Measurements from ENCODE around the gene PIN1. TPM values are rescaled to one million over a fixed set of nuclear protein-coding genes. Genes with fewer than 3 reads are reported as not detected.

PIN1 gene
- total RNA-seq, 2 donors from 2014 or later, result 71.4 to 78.0 TPM

DNA sequence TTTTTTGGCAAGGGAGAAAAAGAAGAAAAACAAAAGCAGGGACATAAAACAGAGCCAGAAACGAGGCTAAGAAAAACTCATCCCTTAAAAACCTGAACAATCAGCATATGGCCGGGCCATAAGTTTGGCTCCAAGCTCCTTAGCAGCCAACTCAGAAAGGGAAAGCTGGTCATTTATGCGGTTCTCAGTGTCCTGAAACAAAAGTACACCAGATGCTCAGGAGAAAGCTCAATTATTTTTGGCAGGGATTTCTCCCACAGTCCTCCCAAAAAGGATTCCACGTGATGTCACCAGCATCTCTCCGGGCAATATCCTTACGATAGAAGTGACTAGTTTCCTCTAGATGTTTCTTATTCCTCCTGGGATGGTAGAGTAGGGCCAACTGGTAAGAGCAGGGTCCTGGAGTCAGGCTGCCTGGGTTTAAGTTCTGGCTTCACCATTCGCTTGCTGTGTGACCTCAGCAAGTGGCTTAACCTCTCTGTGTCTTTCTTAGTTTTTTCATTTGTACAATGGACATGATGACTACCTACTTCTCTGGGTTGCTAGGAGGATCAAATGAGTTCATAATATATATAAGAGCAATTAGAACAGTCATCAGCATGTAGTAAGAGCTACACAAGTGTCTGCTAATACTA, 34.0 kb downstream of the PIN1 start:
- no peak for DNase-seq
- Mint-ChIP-seq H3K27ac (no peak overlapping the region), H3K4me1 (ENCODE audit: low read depth) (peaks cover 24% of the 10 kb centered on the region), H3K4me3 (no peak overlapping the region), H3K9me3 (no peaks in the 10 kb centered on the region), H3K27me3 (ENCODE audit: low read depth) (no peaks in the 10 kb centered on the region), H3K36me3 (ENCODE audit: insufficient read depth in 2 of 2) (no peaks in the 10 kb centered on the region)
- no peak for ATAC-seq (replicated peaks in 1 of 2)

DNA sequence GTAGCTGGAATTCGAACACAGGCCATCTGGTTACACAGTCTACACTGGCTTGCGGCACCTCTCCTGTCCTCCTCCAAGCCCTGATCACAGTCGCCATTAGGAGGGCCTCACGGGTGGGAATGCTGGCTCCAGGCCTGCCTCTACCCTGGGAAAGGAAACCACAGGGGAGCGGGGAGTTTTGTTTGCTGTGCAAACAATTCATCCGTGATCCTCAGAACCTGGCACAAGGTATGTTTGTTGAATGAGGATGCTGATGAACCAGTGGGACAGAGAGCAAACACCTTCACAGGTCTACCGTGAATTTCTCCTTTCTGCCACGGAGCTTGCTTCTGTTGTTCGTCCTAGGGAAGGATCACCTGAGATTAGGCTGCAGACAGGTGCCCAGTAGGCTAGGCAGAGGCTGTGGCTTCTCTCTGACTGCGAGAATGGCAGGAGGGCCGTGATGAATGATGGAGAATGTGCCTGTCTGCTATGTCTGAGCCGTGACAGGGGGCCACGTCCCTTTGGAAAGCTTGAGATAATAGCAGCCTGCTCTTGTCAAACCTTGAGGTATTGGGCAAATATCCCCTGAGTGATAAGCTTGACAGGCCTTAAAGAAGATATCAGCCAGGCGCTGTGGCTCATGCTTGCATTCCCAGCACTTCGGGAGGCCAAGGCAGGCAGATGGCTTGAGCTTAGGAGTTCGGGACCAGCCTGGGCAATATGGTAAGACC, 36.7 kb downstream of the PIN1 start:
- DNase-seq, result no peak
- H3K36me3 Mint-ChIP-seq (ENCODE audit: insufficient read depth in 2 of 2), result no peaks in the 10 kb centered on the region
- H3K4me1 Mint-ChIP-seq (ENCODE audit: low read depth), result peaks cover under 1% of the 10 kb centered on the region
- no peak overlapping the region for H3K27ac Mint-ChIP-seq
- ATAC-seq (replicated peaks in 1 of 2), result no peak
- H3K27me3 Mint-ChIP-seq (ENCODE audit: low read depth), result no peaks in the 10 kb centered on the region
- H3K4me3 Mint-ChIP-seq, result no peak overlapping the region
- H3K9me3 Mint-ChIP-seq, result no peaks in the 10 kb centered on the region

DNA sequence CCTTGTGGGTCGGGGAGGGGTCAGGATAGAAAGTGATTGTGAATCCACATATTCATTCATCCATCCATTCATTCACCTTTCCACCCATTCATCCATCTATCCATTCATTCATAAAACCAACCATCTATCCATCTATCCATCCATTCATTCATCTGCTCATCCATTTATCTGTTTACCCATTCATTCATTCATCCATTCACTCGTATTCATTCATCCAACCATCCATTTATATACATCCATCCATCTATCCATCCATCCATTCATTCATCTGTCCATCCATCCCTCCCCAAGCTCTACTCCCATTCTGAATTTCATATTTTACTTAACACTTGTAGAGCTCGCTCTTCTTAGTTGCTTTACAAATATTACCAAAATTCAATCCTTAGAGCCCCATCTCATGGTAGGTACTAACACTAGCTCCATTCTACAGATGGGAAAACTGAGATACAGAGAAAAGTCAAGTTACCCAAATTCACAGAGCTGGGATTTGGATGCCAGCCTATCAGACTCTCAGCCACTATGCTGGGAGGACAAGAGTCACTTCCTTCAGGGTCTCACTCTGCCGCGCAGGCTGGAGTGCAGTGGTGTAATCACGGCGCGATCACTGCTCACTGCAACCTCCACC, 37.6 kb downstream of the PIN1 start:
- Mint-ChIP-seq H3K27ac (no peak overlapping the region), H3K4me3 (no peak overlapping the region), H3K27me3 (ENCODE audit: low read depth) (no peaks in the 10 kb centered on the region), H3K36me3 (ENCODE audit: insufficient read depth in 2 of 2) (no peaks in the 10 kb centered on the region), H3K9me3 (no peaks in the 10 kb centered on the region), H3K4me1 (ENCODE audit: low read depth) (no peaks in the 10 kb centered on the region)
- no peak for DNase-seq
- ATAC-seq (replicated peaks in 1 of 2), result no peak

DNA sequence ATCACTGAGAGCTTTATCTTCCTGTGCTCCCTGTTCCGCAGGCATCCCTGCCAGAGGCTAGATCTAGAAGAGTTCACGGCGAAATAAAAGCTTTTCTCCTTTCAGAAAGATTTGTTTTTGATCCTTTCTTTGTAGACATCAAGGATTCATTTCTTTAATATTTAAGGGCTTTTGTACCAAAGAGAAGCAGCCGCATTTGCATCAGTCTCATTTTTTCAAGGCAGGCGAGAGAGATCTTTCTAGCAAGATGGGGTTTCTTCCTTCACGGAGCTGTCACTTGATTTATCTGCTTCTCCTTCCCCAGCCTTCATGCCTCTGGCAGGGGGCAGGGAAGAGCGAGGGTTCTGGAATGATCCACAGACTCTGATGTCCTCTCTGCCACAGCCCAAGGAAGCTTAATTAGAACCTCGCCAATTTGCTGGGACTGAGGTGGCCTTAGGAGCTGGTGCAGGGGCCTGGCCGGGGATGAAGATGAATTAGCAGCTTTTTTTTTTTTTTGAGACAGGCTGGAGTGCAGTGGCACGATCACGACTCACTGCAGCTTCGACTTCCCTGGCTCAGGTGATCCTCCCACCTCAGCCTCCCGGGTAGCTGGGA, 40.0 kb downstream of the PIN1 start:
- no peak overlapping the region for H3K27ac Mint-ChIP-seq
- no peaks in the 10 kb centered on the region for H3K27me3 Mint-ChIP-seq (ENCODE audit: low read depth)
- H3K4me3 Mint-ChIP-seq, result no peak overlapping the region
- ATAC-seq (replicated peaks in 1 of 2), result no peak
- no peaks in the 10 kb centered on the region for H3K4me1 Mint-ChIP-seq (ENCODE audit: low read depth)
- no peaks in the 10 kb centered on the region for H3K36me3 Mint-ChIP-seq (ENCODE audit: insufficient read depth in 2 of 2)
- H3K9me3 Mint-ChIP-seq, result no peaks in the 10 kb centered on the region
- DNase-seq, result no peak

DNA sequence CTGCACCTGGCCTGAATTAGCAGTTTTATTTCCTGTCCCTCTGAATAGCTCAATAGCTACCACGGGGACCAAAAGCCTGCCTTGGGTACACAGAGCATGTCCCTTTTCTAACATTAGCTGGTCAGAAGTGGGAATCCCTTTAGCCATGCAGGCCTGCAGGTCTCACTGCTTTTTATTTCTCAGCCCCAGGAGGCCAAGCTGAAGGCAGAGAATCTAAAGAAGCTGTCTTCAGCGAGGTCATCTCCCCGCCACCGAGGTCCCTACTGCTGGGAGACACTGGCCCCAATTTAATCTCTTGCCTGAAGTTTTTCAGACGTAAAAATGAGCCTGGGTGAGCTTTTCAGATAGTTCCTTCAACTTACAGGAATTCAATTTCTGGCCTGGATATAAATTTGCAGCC, 40.7 kb downstream of the PIN1 start:
- H3K4me1 Mint-ChIP-seq (ENCODE audit: low read depth), result no peaks in the 10 kb centered on the region
- H3K4me3 Mint-ChIP-seq, result no peak overlapping the region
- ATAC-seq (replicated peaks in 1 of 2), result no peak
- no peaks in the 10 kb centered on the region for H3K9me3 Mint-ChIP-seq
- H3K27ac Mint-ChIP-seq, result no peak overlapping the region
- no peak for DNase-seq
- H3K27me3 Mint-ChIP-seq (ENCODE audit: low read depth), result no peaks in the 10 kb centered on the region
- H3K36me3 Mint-ChIP-seq (ENCODE audit: insufficient read depth in 2 of 2), result no peaks in the 10 kb centered on the region

DNA sequence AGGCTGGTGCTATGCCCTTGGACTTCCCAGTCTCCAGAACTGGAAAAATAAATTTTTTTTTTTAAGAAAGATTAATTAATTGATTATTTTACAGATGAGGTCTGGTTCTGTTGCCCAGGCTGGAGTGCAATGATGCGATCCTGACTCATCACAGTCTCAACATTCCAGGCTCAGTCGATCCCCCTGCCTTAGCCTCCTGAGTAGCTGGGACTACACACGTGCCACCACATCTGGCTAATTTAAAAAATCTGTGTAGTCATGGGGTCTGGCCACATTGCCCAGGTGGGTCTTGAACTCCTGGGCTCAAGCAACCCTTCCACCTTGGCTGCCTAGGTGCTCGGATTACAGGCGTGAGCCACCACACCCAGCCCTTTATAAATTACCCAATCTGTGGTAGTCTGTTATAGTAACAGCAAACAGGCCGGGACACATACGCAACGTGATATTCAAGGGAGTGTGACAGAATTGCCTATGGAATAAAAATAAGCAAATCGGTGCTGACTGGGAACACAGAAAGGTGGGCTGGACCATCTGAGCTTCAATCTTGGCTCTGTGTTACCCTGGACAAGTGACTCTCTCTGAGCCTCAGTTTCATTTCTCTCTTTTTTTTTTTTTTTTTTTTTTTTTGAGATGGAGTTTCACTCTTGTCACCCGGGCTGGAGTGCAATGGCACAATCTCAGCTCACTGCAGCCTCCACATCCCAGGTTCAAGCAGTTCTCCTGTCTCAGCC, 42.8 kb downstream of the PIN1 start:
- Mint-ChIP-seq H3K4me3 (no peak overlapping the region), H3K36me3 (ENCODE audit: insufficient read depth in 2 of 2) (no peaks in the 10 kb centered on the region), H3K4me1 (ENCODE audit: low read depth) (no peaks in the 10 kb centered on the region), H3K9me3 (no peaks in the 10 kb centered on the region), H3K27me3 (ENCODE audit: low read depth) (no peaks in the 10 kb centered on the region), H3K27ac (no peak overlapping the region)
- DNase-seq (no peak), ATAC-seq (replicated peaks in 1 of 2) (no peak)

DNA sequence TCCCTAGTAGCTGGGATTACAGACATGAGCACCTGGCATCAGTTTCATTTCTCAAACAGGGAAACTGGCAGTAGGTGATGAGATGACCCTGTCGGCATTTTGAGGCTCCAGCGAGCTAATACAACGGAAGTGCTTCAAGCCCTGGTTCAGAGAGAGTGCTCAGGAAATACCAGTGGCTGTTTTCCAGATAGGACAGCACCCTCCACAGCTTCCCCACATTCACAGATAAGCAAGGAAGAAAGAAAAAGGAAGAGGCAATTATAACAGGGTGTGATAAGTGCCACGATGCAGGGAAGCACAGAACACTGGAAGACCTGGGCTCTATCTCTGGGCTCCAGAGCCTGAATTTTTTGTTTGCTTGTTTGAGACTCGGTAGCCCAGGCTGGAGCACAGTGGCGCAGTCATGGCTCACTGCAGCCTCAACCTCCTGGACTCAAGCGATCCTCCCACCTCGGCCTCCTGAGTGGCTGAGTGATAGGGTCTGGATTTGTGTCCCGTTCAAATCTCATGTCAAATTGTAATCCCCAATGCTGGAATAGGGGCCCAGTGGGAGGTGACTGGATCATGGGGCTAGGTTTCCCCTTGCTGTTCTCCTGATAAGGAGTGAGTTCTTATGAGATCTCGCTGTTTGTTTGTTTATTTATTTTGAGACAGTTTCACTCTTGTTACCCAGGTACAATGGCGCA, 43.5 kb downstream of the PIN1 start:
- Mint-ChIP-seq H3K4me1 (ENCODE audit: low read depth) (no peaks in the 10 kb centered on the region), H3K27ac (no peak overlapping the region), H3K4me3 (no peak overlapping the region), H3K36me3 (ENCODE audit: insufficient read depth in 2 of 2) (no peaks in the 10 kb centered on the region), H3K27me3 (ENCODE audit: low read depth) (no peaks in the 10 kb centered on the region), H3K9me3 (no peaks in the 10 kb centered on the region)
- no peak for ATAC-seq (replicated peaks in 1 of 2)
- no peak for DNase-seq

DNA sequence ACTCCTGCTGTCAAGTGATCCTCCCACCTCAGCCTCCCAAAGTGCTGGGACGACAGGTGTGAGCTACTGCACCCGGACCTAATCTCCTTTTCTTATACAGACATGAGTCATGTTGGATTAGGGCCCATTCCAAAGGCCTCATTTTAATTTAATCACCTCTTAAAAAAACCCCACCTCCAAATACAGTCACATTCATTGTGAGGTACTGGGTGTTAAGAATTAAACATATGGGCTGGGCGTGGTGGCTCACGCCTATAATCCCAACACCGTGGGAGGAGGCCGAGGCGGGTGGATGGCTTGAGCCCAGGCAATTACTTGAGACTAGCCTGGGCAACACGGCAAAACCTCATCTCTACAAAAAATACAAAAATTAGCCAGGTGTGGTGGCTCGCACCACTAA, 46.6 kb downstream of the PIN1 start:
- no peak for ATAC-seq (replicated peaks in 1 of 2)
- Mint-ChIP-seq H3K36me3 (ENCODE audit: insufficient read depth in 2 of 2) (no peaks in the 10 kb centered on the region), H3K27me3 (ENCODE audit: low read depth) (no peaks in the 10 kb centered on the region), H3K4me1 (ENCODE audit: low read depth) (no peaks in the 10 kb centered on the region), H3K4me3 (no peak overlapping the region), H3K9me3 (no peaks in the 10 kb centered on the region), H3K27ac (no peak overlapping the region)
- no peak for DNase-seq

DNA sequence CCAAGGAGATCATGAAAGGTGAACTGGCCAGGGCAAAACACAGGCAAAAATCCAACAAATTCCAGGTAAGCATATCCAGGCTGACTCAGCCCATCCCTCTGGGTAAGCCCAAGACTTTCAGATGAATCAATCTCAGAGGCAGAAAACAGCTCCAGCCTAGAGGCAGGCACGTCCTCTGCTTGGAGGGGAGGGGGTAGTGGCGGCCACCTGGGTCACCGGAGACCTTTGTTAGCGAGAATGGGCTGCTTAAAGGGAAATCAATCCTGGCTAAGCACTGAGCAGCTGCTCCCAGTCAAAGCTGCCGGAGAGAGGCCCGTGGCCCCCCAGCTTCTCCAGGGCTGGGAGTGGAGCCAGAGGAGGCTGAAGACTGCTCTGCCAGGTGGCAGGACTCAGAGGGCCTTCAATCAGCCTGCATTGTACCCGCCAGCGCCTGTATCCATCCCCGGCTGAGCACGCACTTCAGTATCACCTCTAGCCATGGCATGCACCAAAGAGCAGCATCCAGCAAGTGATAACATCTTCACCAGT, 48.2 kb downstream of the PIN1 start:
- Mint-ChIP-seq H3K27me3 (ENCODE audit: low read depth) (no peaks in the 10 kb centered on the region), H3K36me3 (ENCODE audit: insufficient read depth in 2 of 2) (no peaks in the 10 kb centered on the region), H3K4me3 (no peak overlapping the region), H3K9me3 (no peaks in the 10 kb centered on the region), H3K4me1 (ENCODE audit: low read depth) (no peaks in the 10 kb centered on the region), H3K27ac (no peak overlapping the region)
- no peak for DNase-seq
- ATAC-seq (replicated peaks in 1 of 2), result no peak

DNA sequence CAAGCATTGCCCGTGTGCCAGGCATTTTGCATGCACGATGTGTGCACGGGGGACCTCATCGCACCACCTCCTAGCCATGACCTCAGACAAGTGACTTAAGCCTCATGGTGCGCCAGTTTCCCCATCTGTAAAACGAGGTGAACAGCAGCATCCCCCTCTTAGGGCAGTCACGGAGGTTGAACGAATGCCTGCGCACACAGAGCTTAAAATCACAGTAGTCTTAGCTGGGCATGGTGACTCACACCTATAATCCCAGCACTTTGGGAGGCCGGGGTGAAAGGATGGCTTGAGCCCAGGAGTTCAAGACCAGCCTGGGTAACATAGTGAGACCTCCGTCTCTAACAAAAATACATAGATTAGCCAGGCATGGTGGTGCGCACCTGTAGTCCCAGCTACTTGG, 48.6 kb downstream of the PIN1 start:
- Mint-ChIP-seq H3K27ac (no peak overlapping the region), H3K9me3 (no peaks in the 10 kb centered on the region), H3K4me3 (no peak overlapping the region), H3K27me3 (ENCODE audit: low read depth) (no peaks in the 10 kb centered on the region), H3K36me3 (ENCODE audit: insufficient read depth in 2 of 2) (no peaks in the 10 kb centered on the region), H3K4me1 (ENCODE audit: low read depth) (no peaks in the 10 kb centered on the region)
- DNase-seq (no peak), ATAC-seq (replicated peaks in 1 of 2) (no peak)

DNA sequence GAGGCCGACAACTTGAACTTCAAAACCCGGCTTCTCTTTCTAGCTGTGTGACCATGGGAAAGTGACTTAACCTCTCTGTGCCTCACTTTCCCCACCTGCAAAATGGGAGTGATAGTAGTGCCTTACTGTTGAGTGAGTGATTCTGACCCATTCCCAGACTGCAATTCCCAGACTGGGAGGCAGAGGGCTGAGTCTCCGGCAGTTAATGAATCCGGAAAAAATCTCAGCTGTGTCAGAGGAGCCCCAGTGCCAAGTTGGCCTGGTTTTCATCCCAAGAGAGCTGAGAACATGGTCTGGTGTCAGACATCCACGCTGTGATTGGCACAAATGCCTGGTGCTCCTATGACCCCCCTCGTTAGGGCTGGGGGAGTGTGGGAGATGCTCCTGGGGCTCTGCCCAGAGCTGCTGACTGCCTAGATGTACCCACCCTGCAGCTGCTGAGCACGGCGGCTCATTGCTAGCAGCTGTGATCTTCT, 50.0 kb downstream of the PIN1 start:
- Mint-ChIP-seq H3K27ac (no peak overlapping the region), H3K27me3 (ENCODE audit: low read depth) (no peaks in the 10 kb centered on the region), H3K36me3 (ENCODE audit: insufficient read depth in 2 of 2) (no peaks in the 10 kb centered on the region), H3K4me3 (no peak overlapping the region), H3K4me1 (ENCODE audit: low read depth) (no peaks in the 10 kb centered on the region), H3K9me3 (no peaks in the 10 kb centered on the region)
- no peak for ATAC-seq (replicated peaks in 1 of 2)
- DNase-seq, result no peak

DNA sequence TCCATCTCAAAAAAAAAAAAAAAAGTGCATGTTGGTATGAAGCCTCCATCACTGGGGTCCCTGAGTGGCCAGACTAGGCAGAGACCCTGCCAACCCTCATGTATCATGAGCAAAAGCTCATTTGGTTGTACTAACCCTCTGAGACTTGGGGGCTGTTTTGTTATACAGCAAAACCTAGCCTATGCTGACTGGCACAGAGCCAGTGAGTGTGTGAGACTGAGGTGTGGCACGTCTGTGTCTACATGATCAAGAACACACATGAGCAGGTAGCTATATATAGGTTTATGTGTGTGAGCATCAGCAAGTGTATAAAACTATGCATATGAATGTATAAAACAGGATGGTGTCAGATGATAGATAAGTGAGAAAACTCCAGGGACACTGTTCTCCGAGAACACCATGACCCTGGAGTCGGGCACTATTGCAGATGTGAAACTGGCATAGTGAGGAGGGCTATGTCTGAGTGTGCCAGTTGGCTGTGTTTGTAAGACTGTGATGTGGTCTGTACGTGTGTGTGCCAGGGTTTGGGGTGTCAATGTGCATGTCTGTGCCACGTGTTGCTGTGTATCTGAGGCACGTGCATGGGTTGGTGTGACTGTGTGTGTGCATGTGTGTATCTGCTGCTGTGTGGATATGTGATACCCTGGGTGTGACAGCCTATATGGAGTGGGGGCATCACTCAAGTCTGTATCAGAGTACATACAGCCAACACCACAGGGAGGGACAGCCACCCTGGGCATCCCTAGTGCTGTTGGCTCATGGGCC, 56.7 kb downstream of the PIN1 start:
- DNase-seq (no peak), ATAC-seq (replicated peaks in 1 of 2) (no peak)
- Mint-ChIP-seq H3K27me3 (ENCODE audit: low read depth) (no peaks in the 10 kb centered on the region), H3K4me3 (no peak overlapping the region), H3K4me1 (ENCODE audit: low read depth) (no peaks in the 10 kb centered on the region), H3K27ac (no peak overlapping the region), H3K9me3 (no peaks in the 10 kb centered on the region), H3K36me3 (ENCODE audit: insufficient read depth in 2 of 2) (no peaks in the 10 kb centered on the region)

Measured in activated T-cell treated with anti-CD3 and anti-CD28 coated beads, Interleukin-2, amount 50 U/mL, for 72 hours (primary cell).